Calu3 (cell line): ENCODE data around the gene SKAP1. TPM values are rescaled to one million over a fixed set of nuclear protein-coding genes. Genes with fewer than 3 reads are reported as not detected.
A peak's percentile ranks its signal among the peaks of the same experiment; 100 is the strongest.

Experiments used
- Bru-seq: library from RNA; stranded (reverse); fragments of 400-500 nt; gene quantifications from one replicate; lab custom pipeline; 2021; lab: Mats Ljungman, UMichigan
- BruChase-seq, 2 experiments: library from RNA; stranded (reverse); fragments of 400-500 nt; gene quantifications; one replicate each; lab custom pipeline; 2021; lab: Mats Ljungman, UMichigan
- BruUV-seq: library from RNA; stranded (reverse); fragments of 400-500 nt; replicated peaks from 2 replicates; lab custom pipeline; 2021; lab: Mats Ljungman, UMichigan
- CTCF ChIA-PET: fragments of 300-600 bp; sonication (Branson Sonifier 250); formaldehyde crosslinking; loops from one replicate; lab custom pipeline; 2022; ENCODE audit warnings: antibody characterized with exemption; lab: Charles Lee
- DNase-seq: peaks from one replicate; pipeline ENCODE4 v3.0.0; 2022
- H3K27ac Mint-ChIP-seq: one replicate; pipeline ENCODE4 v1.8.0; 2022; ENCODE audit warnings: mixed read lengths; ENCODE audit not compliant: unreplicated experiment
- H3K27me3 Mint-ChIP-seq: one replicate; pipeline ENCODE4 v1.8.0; 2022; ENCODE audit warnings: mixed read lengths; ENCODE audit not compliant: unreplicated experiment
- H3K36me3 Mint-ChIP-seq: one replicate; pipeline ENCODE4 v1.8.0; 2022; ENCODE audit warnings: mild to moderate bottlenecking, moderate library complexity, mixed read lengths; ENCODE audit not compliant: insufficient read depth, unreplicated experiment
- H3K4me1 Mint-ChIP-seq: one replicate; pipeline ENCODE4 v1.8.0; 2022; ENCODE audit warnings: mild to moderate bottlenecking, low read depth, mixed read lengths; ENCODE audit not compliant: unreplicated experiment
- H3K4me3 Mint-ChIP-seq: one replicate; pipeline ENCODE4 v1.8.0; 2022; ENCODE audit warnings: mild to moderate bottlenecking, low read depth, moderate library complexity, mixed read lengths; ENCODE audit not compliant: unreplicated experiment
- H3K9me3 Mint-ChIP-seq: one replicate; pipeline ENCODE4 v1.8.0; 2022; ENCODE audit warnings: low read depth, mixed read lengths; ENCODE audit not compliant: unreplicated experiment
- intact Hi-C: fragments of 100-400 bp; cut with micrococcal nuclease; formaldehyde crosslinking; loops from one replicate; pipeline ENCODE4 v1.10.0; 2022; ENCODE audit not compliant: unreplicated experiment
- long read RNA-seq: library from polyadenylated mRNA; stranded (forward); transcript quantifications from one replicate; pipeline ENCODE4 v2.0.0, GENCODE V29; 2022
- total RNA-seq: library from RNA; stranded (reverse); gene quantifications from 2 replicates; pipeline ENCODE4 v1.2.3, GENCODE V29; 2022
- TF ChIP-seq, protein P1 (sequence below): fragments of 200-600 bp; IDR thresholded peaks from one replicate; pipeline ENCODE4 v1.8.0; 2022; ENCODE audit warnings: antibody characterized with exemption; ENCODE audit not compliant: unreplicated experiment

The SKAP1 gene
- total RNA-seq (4.4 and 9.3 TPM in 2 replicates), Bru-seq, nascent RNA (percentile 59 among the genes with signal in this experiment), BruChase-seq, experiment 1, labeled RNA remaining after a 6-hour chase (percentile 41 among the genes with signal in this experiment), BruChase-seq, experiment 2, labeled RNA remaining after a 2-hour chase (percentile 42 among the genes with signal in this experiment)
- long read RNA-seq, transcript SKAP1-201 (13 exons, 1,534 nt), result major isoform, 5 of 20 reads
- long read RNA-seq, partial matches to known transcripts, result 1 of 20 reads
- long read RNA-seq, other reads (novel, unspliced or antisense), result 14 of 20 reads

GRCh38 chr17:48429638-48430586, at the start of gene SKAP1:
TSS of gene SKAP1 (minus strand) at chr17:48430214.
- no TSS peak for BruUV-seq
- DNase-seq, result peak; percentile 59
- peaks cover 8% of the 10 kb centered on the region for H3K36me3 Mint-ChIP-seq
- H3K4me1 Mint-ChIP-seq, result peaks cover 22% of the 10 kb centered on the region
- intact Hi-C loops, result no loop called here
- H3K27me3 Mint-ChIP-seq, result peaks cover 57% of the 10 kb centered on the region
- CTCF ChIA-PET, result no interaction called here
- peak within 1 kb of the TSS; percentile 67 for H3K4me3 Mint-ChIP-seq
- H3K27ac Mint-ChIP-seq, result peak within 1 kb of the TSS; percentile 49
- TF ChIP-seq, protein P1, sequence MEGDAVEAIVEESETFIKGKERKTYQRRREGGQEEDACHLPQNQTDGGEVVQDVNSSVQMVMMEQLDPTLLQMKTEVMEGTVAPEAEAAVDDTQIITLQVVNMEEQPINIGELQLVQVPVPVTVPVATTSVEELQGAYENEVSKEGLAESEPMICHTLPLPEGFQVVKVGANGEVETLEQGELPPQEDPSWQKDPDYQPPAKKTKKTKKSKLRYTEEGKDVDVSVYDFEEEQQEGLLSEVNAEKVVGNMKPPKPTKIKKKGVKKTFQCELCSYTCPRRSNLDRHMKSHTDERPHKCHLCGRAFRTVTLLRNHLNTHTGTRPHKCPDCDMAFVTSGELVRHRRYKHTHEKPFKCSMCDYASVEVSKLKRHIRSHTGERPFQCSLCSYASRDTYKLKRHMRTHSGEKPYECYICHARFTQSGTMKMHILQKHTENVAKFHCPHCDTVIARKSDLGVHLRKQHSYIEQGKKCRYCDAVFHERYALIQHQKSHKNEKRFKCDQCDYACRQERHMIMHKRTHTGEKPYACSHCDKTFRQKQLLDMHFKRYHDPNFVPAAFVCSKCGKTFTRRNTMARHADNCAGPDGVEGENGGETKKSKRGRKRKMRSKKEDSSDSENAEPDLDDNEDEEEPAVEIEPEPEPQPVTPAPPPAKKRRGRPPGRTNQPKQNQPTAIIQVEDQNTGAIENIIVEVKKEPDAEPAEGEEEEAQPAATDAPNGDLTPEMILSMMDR, result no peak
- no peaks in the 10 kb centered on the region for H3K9me3 Mint-ChIP-seq

GRCh38 chr17:48479014-48479402, 49.0 kb upstream of the SKAP1 start:
- H3K4me3 Mint-ChIP-seq, result no peak overlapping the region
- peaks cover 21% of the 10 kb centered on the region for H3K4me1 Mint-ChIP-seq
- no TSS peak for BruUV-seq
- intact Hi-C loops, result no loop called here
- no peak overlapping the region for H3K27ac Mint-ChIP-seq
- DNase-seq, result no peak
- peaks cover 7% of the 10 kb centered on the region for H3K36me3 Mint-ChIP-seq
- H3K27me3 Mint-ChIP-seq, result no peaks in the 10 kb centered on the region
- no peaks in the 10 kb centered on the region for H3K9me3 Mint-ChIP-seq
- TF ChIP-seq, protein P1, result no peak
- CTCF ChIA-PET, result no interaction called here

GRCh38 chr17:48478224-48479013, 48.4 kb upstream of the SKAP1 start:
- no peaks in the 10 kb centered on the region for H3K27me3 Mint-ChIP-seq
- no peak for DNase-seq
- CTCF ChIA-PET, result no interaction called here
- H3K9me3 Mint-ChIP-seq, result no peaks in the 10 kb centered on the region
- TF ChIP-seq, protein P1, result no peak
- H3K4me3 Mint-ChIP-seq, result no peak overlapping the region
- H3K27ac Mint-ChIP-seq, result no peak overlapping the region
- H3K36me3 Mint-ChIP-seq, result peaks cover 5% of the 10 kb centered on the region
- BruUV-seq, result no TSS peak
- intact Hi-C loops, result no loop called here
- H3K4me1 Mint-ChIP-seq, result peaks cover 15% of the 10 kb centered on the region

DNA sequence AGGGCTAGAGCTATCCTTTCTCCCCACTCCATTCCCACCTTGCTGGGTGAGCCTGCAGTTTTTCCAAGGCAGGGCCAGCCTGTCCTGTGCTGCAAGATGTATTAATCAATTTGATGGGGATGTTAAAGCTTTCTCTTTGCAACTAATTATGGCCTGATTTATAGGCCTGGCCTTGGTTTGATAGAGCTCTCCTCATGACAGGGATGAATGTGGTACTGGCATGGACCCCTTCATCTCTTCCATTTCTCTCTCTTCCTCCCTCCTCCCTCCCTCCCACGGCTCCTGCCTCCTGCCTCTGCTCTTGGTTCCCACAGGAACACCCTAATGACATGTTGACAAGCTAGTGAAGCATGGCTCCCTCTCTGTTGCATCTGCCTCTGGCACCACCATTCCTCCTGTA, 47.2 kb upstream of the SKAP1 start:
- Mint-ChIP-seq H3K9me3 (no peaks in the 10 kb centered on the region), H3K36me3 (no peaks in the 10 kb centered on the region), H3K4me3 (no peak overlapping the region), H3K27me3 (no peaks in the 10 kb centered on the region), H3K4me1 (peaks cover 18% of the 10 kb centered on the region), H3K27ac (no peak overlapping the region)
- intact Hi-C loops, result no loop called here
- CTCF ChIA-PET, result interaction anchor here (0.7 to 1.0 kb wide), 2 partner anchors 20 to 70 kb away, joined by 3 read pairs; no protein-coding TSS in a partner anchor
- TF ChIP-seq, protein P1, result no peak
- DNase-seq, result no peak
- no TSS peak for BruUV-seq
